Posterior vena cava (tissue), 2 donors: Measurements from ENCODE around the gene PLEKHM2. TPM values are rescaled to one million over a fixed set of nuclear protein-coding genes. Genes with fewer than 3 reads are reported as not detected.
A peak's percentile ranks its signal among the peaks of the same experiment; 100 is the strongest.
"Not testable (repeated sequence)": the region's sequence is repeated elsewhere in the genome, so short reads cannot be mapped to it uniquely, and the experiment has no call there.

Source experiments
- DNase-seq: peaks from one replicate; pipeline ENCODE4 v3.0.0-alpha.2; 2020; ENCODE audit warnings: low spot score
- intact Hi-C, 2 donors: fragments of 100-400 bp; cut with DNase I; formaldehyde crosslinking; loops; one replicate each; pipeline versions ENCODE4 v1.14.1 to v1.14.2; 2022 to 2023
- long read RNA-seq, 2 donors: library from polyadenylated mRNA; unstranded; transcript quantifications; one replicate each; pipeline ENCODE4 v2.0.0, GENCODE V29; 2020 to 2021
- total RNA-seq, 2 donors: library from RNA; stranded (reverse); fragmentation: NEBNext Ultra II Directional; extraction: Animal tissue kit (Norgen Biotek cat#: 25700); gene quantifications; one replicate each; pipeline ENCODE4 v1.2.1, GENCODE V29; 2021
- donor health status: DM: yes; HTN: yes; CAD: no.
- donor health status: DM: yes; HTN: yes; CAD: no.

Gene PLEKHM2, protein sequence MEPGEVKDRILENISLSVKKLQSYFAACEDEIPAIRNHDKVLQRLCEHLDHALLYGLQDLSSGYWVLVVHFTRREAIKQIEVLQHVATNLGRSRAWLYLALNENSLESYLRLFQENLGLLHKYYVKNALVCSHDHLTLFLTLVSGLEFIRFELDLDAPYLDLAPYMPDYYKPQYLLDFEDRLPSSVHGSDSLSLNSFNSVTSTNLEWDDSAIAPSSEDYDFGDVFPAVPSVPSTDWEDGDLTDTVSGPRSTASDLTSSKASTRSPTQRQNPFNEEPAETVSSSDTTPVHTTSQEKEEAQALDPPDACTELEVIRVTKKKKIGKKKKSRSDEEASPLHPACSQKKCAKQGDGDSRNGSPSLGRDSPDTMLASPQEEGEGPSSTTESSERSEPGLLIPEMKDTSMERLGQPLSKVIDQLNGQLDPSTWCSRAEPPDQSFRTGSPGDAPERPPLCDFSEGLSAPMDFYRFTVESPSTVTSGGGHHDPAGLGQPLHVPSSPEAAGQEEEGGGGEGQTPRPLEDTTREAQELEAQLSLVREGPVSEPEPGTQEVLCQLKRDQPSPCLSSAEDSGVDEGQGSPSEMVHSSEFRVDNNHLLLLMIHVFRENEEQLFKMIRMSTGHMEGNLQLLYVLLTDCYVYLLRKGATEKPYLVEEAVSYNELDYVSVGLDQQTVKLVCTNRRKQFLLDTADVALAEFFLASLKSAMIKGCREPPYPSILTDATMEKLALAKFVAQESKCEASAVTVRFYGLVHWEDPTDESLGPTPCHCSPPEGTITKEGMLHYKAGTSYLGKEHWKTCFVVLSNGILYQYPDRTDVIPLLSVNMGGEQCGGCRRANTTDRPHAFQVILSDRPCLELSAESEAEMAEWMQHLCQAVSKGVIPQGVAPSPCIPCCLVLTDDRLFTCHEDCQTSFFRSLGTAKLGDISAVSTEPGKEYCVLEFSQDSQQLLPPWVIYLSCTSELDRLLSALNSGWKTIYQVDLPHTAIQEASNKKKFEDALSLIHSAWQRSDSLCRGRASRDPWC
- total RNA-seq, result 10 to 100 TPM; 62.6 to 75.9 TPM
- long read RNA-seq, donor 1, full-length matches to known transcripts, result 7 of 44 reads
- long read RNA-seq, donor 1, partial matches to known transcripts, result 32 of 44 reads
- long read RNA-seq, donor 1, other reads (novel, unspliced or antisense), result 5 of 44 reads
- long read RNA-seq, donor 2, partial matches to known transcripts, result 80 of 89 reads
- long read RNA-seq, donor 2, other reads (novel, unspliced or antisense), result 9 of 89 reads

DNA sequence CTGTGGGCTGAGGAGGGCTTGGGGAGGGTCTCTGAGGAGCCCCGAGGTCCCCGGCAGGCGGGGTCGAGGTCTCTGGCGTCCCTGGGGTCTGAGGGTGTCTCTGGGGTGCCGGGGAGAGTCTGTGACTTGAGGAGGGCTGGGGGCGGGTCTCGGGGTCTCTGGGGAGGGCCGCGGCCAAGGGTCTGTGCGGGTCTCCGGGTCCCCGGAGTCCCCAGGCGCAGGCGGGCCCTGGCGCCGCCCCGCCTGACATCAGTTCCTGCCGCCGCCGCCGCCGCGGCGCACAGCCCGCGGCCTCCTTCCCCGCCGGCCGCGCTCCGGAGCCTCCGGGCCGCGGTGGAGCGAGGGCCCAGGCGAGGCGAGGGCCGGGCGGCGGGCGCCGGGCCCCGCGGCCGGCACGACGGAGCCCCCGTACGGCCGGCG is at the start of gene PLEKHM2:
TSS of gene PLEKHM2 (plus strand) at position 279 of the 420 bp plus-strand sequence. CDS start 239 bp downstream, outside the sequence.
- peak; percentile 85 for DNase-seq
- intact Hi-C loops, result no loop called here

DNA sequence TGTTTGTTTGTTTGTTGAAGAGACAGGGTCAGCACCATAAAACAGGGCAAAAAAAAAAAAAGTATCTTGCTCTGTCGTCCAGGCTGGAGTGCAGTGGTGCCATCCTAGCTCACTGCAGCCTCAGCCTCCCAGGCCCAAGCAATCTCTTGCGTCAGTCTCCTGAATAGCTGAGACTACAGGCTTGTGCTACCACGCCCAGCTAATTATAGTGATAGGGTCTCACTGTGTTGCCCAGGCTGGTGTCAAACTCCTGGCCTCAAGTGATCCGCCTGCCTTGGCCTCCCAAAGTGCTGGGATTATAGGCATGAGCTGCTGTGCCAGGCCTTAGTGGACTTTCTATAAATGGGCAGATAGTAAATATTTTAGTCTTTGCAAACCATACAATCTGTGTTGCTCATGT is 47.7 kb upstream of the PLEKHM2 start:
- no peak for DNase-seq
- intact Hi-C loops, result no loop called here

DNA sequence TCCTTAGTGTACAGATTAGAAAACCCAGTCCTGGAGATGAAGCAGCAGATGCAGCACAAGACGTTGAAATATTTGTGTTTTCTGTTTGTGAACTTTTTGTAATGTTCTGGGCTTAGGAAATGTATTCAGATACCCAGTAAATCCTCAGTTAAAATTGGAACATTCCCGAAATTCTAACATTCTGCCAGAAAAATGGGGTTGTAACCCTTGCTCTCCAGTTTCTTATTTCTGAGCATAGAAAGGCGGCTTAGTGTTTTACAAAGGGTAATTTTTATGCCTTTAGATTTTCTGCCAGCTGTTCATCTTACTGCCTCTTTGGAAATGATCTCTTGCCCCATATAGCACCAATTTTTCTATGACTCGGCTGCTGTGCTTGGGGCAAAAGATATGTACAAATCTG is 46.3 kb upstream of the PLEKHM2 start:
- no peak for DNase-seq
- intact Hi-C loops, result no loop called here

DNA sequence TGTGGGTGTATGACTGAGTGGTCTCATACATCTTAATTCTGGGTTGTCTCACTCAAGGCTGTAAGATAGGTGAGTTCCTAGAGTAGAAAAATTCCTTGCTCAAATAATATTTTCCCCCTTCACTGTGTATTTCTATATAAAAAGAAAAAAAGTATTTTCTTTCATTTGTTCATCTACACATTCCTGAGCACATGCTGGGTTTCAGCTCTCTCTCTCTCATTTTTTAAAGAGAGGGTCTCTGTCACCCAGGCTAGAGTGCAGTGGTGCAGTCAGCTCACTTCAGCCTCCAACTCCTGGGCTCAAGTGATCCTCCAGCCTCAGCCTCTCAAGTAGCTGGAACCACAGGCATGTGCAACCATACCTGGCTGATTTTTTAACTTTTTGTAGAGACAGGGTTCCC is 44.9 kb upstream of the PLEKHM2 start:
- intact Hi-C loops, result no loop called here
- DNase-seq, result no peak

DNA sequence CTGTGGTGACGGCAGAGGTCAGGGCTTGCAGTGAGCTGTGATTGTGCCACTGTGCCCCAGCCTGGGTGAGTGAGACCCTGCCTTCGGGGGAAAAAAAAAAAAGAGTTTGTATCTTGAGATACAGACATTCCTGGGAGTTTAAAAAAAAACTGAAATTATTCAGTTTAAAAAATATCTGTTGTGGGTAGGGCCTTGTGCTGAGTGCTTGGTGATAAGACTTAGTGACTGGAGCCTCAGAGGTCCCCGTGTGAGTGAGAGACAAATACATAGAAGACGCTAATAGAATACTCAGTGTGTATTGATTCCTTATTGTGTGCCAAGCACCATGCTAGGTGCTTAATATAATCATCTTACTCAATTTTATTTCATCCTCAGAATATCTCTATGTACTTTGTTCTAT is 44.2 kb upstream of the PLEKHM2 start:
- intact Hi-C loops, result loop anchor here in 1 of 2 donors (10.0 kb wide), 1 partner anchor 85 kb away; no protein-coding TSS in a partner anchor
- no peak for DNase-seq

DNA sequence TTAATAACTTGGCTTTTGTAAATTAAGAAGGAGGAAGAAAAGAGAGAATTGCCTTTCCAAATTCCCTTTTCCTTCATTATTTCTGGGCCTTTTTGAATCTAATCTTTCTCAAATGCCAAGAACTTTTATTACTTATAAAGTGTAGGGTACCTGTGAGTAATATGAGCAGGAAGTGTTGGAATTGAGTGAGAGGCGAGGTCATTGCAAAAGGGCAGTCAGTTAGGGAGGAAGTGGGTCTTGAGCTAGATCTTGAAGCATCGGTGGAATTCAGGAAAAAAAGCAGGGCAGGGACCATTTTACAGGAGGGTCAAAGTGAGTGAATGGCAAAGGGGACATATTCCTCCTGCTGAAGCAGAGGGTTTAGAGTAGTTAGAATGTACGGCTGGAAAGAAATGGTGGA is 43.5 kb upstream of the PLEKHM2 start:
- no peak for DNase-seq
- intact Hi-C loops, result loop anchor here in 1 of 2 donors (10.0 kb wide), 1 partner anchor 86 kb away; no protein-coding TSS in a partner anchor

DNA sequence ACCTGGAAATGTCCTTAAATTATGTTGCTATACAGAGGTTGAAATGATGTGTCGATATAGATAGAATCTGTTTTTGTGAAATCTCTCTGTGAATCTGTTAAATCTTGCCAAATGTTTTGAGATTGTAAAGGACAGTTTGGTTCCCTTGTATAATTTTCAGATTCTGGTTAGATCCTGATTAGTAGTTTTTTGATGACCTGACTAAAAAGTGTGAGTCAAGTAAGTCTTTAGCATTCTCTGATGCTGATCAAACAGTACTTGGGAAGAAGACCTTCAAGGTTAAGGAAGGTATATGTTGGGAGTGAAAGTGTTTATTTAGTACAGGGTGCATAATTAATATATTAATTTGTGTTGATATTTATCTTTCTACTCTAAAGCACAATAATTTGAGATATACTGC is 34.2 kb upstream of the PLEKHM2 start:
- intact Hi-C loops, result loop anchor here in 1 of 2 donors (10.0 kb wide), 1 partner anchor 95 kb away; no protein-coding TSS in a partner anchor
- DNase-seq, result no peak

DNA sequence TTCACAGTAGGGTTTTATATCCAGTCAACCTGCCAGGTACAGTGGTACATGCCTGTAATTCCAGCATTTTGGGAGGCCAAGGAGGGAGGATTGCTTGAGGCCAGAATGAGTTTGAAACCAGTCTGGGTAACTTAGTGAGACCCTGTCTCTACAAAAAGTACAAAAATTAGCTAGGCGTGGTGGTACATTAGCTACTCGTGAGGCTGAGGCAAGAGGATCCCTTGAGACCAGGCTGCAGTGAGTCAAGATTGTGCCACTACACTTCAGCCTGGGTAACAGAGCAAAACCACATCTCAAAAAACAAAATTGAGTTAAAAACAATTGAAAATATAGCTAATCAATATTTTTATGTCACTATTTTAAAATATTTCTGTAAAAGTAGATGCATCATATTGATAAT is 33.7 kb upstream of the PLEKHM2 start:
- DNase-seq, result no peak
- intact Hi-C loops, result no loop called here

DNA sequence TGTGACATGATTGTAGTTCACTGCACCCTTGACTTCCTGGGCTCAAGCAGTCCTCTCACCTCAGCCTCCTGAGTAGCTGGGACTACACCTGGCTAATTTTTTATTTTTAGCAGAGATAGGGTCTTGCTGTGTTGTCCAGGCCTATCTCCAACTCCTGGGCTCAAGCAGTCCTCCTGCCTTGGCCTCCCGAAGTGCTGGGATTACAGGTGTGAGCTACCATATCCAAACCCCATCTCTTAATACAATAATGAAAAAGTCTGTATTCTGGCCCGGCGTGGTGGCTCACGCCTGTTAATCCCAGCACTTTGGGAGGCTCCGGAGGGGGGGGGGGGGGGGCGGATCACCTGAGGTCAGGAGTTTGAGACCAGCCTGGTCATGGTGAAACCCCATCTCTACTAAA is 32.0 kb upstream of the PLEKHM2 start:
- DNase-seq, intact Hi-C loops: not testable (repeated sequence)

DNA sequence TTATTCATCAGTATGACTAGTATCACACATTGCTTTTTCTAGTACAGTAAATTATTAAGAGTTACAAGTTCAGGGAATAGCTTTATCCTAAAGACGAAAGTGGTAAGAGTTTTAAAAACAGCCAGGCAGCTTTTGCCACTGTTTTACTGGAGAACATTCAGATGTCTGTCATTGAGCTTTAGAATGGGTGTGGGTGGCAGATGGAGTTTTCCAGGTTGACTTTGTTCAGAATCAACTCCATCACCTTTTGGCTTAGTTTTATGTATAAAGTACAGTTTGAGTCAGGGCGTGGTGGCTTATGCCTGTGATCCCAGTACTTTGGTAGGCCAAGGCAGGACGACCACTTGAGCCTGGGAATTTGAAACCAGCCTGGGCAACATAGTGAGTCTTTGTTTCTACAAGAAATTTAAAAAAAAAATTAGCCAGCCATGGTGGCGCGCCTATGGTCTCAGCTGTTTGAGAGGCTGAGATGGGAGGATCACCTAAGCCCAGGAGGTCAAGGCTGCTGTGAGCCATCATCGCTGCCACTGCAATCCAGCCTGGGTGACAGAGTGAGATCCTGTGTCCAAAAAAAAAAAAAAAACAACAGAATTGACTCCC is 29.9 kb upstream of the PLEKHM2 start:
- intact Hi-C loops, result no loop called here
- DNase-seq, result no peak

DNA sequence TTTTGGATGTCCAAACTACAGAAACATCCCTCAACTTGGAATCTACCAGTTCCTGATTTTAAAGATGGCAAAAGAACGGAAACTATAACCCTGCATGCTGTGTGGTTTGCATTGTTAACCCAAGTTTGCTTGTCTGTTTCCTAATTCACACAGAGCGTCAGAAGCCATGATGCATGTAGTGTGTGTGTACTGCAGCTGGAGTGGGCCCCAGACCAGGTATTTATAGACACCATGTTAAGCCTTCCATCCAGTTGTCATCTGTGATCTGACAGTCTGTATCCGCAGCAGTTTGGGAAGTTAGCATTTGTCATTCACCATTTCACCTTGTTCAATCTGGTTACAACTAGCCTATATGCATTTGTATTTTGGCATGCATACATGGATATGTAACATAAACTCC is 27.7 kb upstream of the PLEKHM2 start:
- intact Hi-C loops, result no loop called here
- no peak for DNase-seq

DNA sequence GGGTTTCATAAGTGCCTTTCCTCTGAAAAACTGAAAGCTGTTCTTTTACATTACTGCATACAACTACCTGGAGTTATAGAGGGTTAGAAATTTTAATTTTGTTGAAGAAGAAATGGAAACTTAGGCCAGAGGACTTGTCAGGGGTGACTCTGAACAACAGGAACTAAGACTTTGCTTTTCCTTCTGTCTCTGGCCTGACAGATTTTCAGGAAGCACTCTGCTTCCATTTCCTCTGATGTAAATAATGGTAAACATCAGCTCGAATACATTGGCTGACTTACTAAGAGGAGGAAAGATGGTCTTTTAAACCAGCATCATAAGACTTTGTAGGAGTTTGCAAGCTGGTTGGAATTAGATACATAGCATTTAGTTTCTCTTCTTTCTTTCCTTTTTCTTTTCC is 27.1 kb upstream of the PLEKHM2 start:
- DNase-seq, result no peak
- intact Hi-C loops, result loop anchor here in 1 of 2 donors (1.0 kb wide), 1 partner anchor 41 kb away; no protein-coding TSS in a partner anchor

DNA sequence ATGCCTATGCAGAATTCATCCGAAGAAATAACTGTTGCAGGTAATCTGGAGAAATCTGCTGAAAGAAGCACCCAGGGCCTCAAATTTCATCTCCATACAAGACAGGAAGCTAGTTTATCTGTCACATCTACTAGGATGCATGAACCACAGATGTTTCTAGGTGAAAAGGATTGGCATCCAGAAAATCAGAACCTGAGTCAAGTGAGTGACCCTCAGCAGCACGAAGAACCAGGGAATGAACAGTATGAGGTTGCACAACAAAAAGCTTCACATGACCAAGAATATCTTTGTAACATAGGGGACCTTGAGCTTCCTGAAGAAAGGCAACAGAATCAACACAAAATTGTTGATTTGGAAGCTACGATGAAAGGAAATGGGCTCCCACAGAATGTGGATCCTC is 24.0 kb upstream of the PLEKHM2 start:
- no peak for DNase-seq
- intact Hi-C loops, result no loop called here

DNA sequence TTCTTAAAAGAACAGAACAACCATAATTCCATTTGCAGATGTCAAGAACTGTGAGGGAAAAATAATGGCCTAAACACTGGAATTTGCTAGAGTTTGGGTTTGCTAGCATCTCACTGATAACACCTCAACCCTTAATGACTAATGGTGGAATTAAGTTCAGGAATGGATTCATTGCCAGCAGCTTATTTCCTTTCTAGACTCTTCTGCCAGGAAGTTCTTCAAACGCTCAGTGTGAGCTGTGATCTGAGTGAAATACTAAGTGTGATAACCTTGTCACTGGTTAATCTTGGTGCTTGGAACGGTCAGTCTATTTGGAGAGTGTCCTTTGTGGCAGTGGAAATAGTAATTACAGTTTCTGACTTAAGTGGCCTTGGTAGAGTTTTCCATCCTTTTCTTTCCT is 21.6 kb upstream of the PLEKHM2 start:
- DNase-seq, result no peak
- intact Hi-C loops, result no loop called here

DNA sequence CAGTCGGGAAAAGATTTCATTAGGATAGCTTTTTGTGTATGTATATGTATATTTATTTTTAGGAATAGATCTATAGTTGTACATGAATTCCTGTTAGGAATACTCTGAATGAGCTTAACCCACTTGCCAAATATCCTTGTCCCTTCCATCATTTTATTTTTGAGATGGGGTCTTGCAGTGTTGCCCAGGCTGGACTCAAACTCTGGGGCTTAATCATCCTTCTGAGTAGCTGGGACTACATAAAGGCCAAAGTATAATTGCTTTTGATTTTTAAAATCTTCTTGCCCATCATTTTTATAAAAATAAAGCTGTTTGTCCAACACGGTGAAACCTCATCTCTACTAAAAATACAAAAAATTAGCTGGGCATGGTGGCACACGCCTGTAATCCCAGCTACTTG is 20.2 kb upstream of the PLEKHM2 start:
- intact Hi-C loops, result no loop called here
- no peak for DNase-seq

DNA sequence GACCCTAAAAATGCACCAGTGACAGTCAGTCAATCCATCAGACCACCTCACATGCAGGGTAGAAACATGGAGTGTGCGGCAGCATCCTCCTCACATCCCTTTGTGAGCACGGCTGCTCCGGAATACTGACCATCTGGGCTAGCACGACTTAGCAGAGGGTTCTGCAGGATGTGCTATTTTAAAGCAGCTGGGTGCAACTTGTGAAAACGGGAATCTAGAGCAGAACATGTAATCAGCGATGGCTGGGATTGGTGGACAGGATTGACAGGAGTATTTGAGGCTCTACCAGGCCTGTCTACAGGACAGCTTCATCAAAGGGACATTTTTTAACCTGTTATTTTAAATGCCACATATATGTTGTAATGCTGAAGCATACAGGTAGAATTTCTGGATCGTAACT is 16.8 kb upstream of the PLEKHM2 start:
- DNase-seq, result no peak
- intact Hi-C loops, result no loop called here

DNA sequence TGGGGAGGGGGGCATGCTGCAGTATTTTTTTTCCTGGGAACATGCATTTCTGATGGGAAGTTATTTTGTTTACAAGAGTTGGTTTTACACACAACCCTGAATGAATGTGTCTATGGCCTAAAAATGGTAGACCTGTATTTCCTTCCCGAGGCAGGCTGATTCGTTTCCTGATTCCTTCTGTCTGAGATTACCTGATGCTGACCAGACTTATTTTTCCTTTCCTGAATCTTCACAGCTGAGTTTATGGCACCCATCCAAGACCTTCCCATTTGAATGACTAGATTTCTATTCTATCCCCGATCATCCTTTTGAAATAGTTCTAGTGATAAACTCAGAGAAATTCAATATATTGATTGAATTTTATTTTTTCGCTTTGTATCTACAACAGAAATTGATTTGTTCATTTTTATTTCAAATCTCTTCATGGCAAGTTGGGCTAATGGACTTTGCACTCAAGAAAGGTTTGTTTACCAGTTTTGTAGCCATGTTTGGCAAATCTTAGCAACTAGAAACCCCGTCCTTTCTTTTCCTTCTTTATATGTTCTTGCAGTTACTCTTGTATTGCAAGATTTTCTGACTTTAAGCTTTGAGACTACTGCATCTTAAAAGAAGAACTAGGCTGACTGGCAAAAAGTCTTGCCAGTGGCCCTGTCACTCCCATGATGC is 15.9 kb upstream of the PLEKHM2 start:
- intact Hi-C loops, result no loop called here

DNA sequence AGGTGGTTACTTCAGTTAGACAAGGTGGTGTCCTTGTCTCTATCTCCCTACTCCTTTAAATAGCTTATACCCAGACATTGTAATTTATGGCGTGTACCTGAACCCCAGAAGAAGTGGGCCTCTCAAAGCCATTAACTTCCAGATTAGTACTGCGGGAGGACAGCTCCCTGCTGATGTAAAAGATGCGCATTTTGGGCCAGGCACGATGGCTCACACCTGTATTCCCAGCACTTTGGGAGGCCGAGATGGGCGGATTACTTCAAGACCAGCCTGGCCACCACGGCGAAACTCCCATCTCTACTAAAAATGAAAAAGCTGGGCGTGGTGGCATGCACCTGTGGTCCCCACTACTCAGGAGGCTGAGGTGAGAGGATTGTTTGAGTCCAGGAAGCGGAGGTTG is 15.0 kb upstream of the PLEKHM2 start:
- intact Hi-C loops, result no loop called here

More for the DNA sequence above, 15.9 kb upstream of the PLEKHM2 start:
- no peak for DNase-seq

More for the DNA sequence above, 15.0 kb upstream of the PLEKHM2 start:
- DNase-seq, result no peak
